Left renal pelvis (tissue), 4 donors: ENCODE results near the gene CPT1B. TPM values are rescaled to one million over a fixed set of nuclear protein-coding genes. Genes with fewer than 3 reads are reported as not detected.

Source experiments
- DNase-seq, 4 donors: peaks; one replicate each; pipeline ENCODE4 v3.0.0-alpha.2; 2013; ENCODE audit warnings: low read depth in 4 of 4, low spot score in 3 of 4
- polyA plus RNA-seq, 4 donors: library from polyadenylated mRNA; unstranded; fragments of 120-200 nt; gene quantifications; one replicate each; pipeline ENCODE4 v1.2.1, GENCODE V29; 2013; ENCODE audit not compliant: insufficient read length in 4 of 4

CPT1B gene
- polyA plus RNA-seq, 4 donors: 7.5 to 17.4 (median 10.2) TPM

- DNase-seq: no peak
Measured at GRCh38 chr22:50530877-50531545, 47.2 kb downstream of the CPT1B start.

GRCh38 chr22:50530580-50530876 lies 47.7 kb downstream of the CPT1B start:
- no peak for DNase-seq

GRCh38 chr22:50529897-50530579 lies 48.2 kb downstream of the CPT1B start, which contains the start of gene TYMP:
TYMP (minus strand) TSS chr22:50530012; CDS start chr22:50529709, 303 bp downstream.
- DNase-seq: no peak

GRCh38 chr22:50529416-50529896 lies 48.8 kb downstream of the CPT1B start:
- DNase-seq: no peak

- no peak for DNase-seq
Measured at GRCh38 chr22:50528682-50529415, 49.4 kb downstream of the CPT1B start.

- no peak for DNase-seq
Measured at GRCh38 chr22:50527921-50528681, 50.1 kb downstream of the CPT1B start.

- no peak for DNase-seq
Measured at GRCh38 chr22:50526834-50527801, 51.1 kb downstream of the CPT1B start.

GRCh38 chr22:50526108-50526833 lies 52.0 kb downstream of the CPT1B start:
- DNase-seq: peak in 1 of 4 donors; percentile 45

- no peak for DNase-seq
Measured at GRCh38 chr22:50525858-50526107, 52.4 kb downstream of the CPT1B start.

GRCh38 chr22:50525104-50525857 lies 52.9 kb downstream of the CPT1B start, which contains the start of gene SCO2:
SCO2 (minus strand) TSS chr22:50525598; CDS start chr22:50524411, 1,187 bp downstream.
- peak; percentile 92 to 95 (median 92) for DNase-seq

- no peak for DNase-seq
Measured at GRCh38 chr22:50524676-50525103, 53.5 kb downstream of the CPT1B start.

GRCh38 chr22:50523806-50524675 lies 54.2 kb downstream of the CPT1B start:
- no peak for DNase-seq

- DNase-seq: no peak
Measured at GRCh38 chr22:50523458-50523805, 54.8 kb downstream of the CPT1B start.

GRCh38 chr22:50522806-50523438 lies 55.3 kb downstream of the CPT1B start:
- DNase-seq: no peak

- DNase-seq: no peak
Measured at GRCh38 chr22:50522208-50522805, 55.9 kb downstream of the CPT1B start.

GRCh38 chr22:50521710-50522109 lies 56.5 kb downstream of the CPT1B start:
- DNase-seq: no peak
